SH-SY5Y (cell line): ENCODE measurements around the gene ISL1.

Experiments used
- GATA2 ChIP-seq: IDR thresholded peaks from 2 replicates; pipeline ENCODE4 v1.6.1; 2011; ENCODE audit warnings: mild to moderate bottlenecking, low read depth, low read length
- GATA3 ChIP-seq: IDR thresholded peaks from 2 replicates; pipeline ENCODE4 v1.6.1; 2011; ENCODE audit warnings: low read depth, mild to moderate bottlenecking, low read length, moderate library complexity

- no peak for TF ChIP-seq GATA3
- no peak for TF ChIP-seq GATA2
Measured at GRCh38 chr5:51377151-51378060, 5.8 kb upstream of the ISL1 start.
